Muscle layer of duodenum (tissue), 2 donors: ENCODE measurements around the gene SLC9A8.
A peak's percentile ranks its signal among the peaks of the same experiment; 100 is the strongest.

Source experiments
- H3K27ac ChIP-seq: one replicate; pipeline ENCODE4 v1.7.0; 2013; ENCODE audit warnings: mild to moderate bottlenecking, low read length
- H3K27me3 ChIP-seq: one replicate; pipeline ENCODE4 v1.7.0; 2013; ENCODE audit warnings: low read depth, mild to moderate bottlenecking, control low read depth, low read length
- H3K36me3 ChIP-seq, 2 donors: one replicate each; pipeline ENCODE4 v1.7.0; 2013; ENCODE audit warnings: low read length in 2 of 2, control low read depth in 1 of 2, mild to moderate bottlenecking in 1 of 2; ENCODE audit not compliant: insufficient read depth in 2 of 2, control insufficient read depth in 1 of 2
- H3K4me1 ChIP-seq, 2 donors: one replicate each; pipeline ENCODE4 v1.7.0; 2013; ENCODE audit warnings: low read length in 2 of 2, mild to moderate bottlenecking in 2 of 2, control low read depth in 1 of 2, moderate library complexity in 1 of 2; ENCODE audit not compliant: insufficient read depth in 2 of 2, control insufficient read depth in 1 of 2
- H3K4me3 ChIP-seq, 2 donors: one replicate each; pipeline ENCODE4 v1.7.0; 2013; ENCODE audit warnings: low read length in 2 of 2, low read depth in 1 of 2, mild to moderate bottlenecking in 1 of 2
- H3K9me3 ChIP-seq, 2 donors: one replicate each; pipeline ENCODE4 v1.7.0; 2013; ENCODE audit warnings: low read length in 2 of 2, control low read depth in 1 of 2, mild to moderate bottlenecking in 1 of 2; ENCODE audit not compliant: control insufficient read depth in 1 of 2
- donor health status: healthy.

SLC9A8 gene

DNA sequence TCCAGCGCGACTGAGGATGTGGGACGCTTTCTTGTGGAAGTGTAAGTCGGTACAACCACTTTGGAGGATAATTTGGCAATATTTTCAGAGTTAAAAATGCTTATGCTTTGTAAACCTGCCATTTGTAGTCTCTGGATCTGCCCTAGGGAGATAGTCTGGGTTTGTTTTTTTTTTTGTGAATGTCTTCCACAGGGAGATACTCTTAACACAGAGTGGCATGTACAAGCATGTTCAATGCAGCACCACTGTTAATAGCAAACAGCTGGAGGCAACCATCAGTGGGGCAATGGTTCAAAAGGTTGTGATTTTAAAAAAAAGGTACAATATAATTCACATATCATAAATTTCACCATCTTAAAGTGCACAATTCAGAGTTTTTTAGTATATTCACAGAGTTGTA, 22.4 kb downstream of the SLC9A8 start:
- no peaks in the 10 kb centered on the region for H3K27me3 ChIP-seq
- no peak overlapping the region for H3K4me3 ChIP-seq
- no peak overlapping the region for H3K27ac ChIP-seq
- H3K4me1 ChIP-seq: peaks cover 0 to 5% of the 10 kb centered on the region in 2 donors
- H3K9me3 ChIP-seq: no peaks in the 10 kb centered on the region
- peaks cover 10 to 11% of the 10 kb centered on the region in 2 donors for H3K36me3 ChIP-seq

DNA sequence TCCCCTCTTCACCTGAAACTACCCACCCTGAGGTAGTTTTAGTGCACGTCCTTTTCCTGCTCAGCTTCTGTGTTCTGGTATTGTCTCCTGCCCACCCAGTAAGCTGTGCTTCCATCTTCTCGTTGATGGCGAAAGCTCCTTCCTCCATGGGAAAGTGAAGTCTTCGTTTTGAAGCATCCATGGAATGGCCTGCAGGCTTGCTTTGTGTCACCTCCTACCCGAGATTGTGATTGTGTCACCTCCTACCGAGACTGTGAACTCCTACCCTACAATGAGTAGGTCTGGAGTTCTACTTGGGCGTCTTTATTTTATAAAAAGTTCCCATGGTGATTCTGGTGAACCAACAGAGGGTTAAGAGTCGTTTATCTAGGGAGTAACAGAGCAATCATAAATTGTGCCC, 25.9 kb downstream of the SLC9A8 start:
- Histone ChIP-seq H3K27ac (no peak overlapping the region), H3K4me1 (peaks cover 0 to 5% of the 10 kb centered on the region in 2 donors), H3K9me3 (peaks cover 0 to 4% of the 10 kb centered on the region in 2 donors), H3K36me3 (peaks cover 0 to 16% of the 10 kb centered on the region in 2 donors), H3K27me3 (no peaks in the 10 kb centered on the region), H3K4me3 (no peak overlapping the region)

DNA sequence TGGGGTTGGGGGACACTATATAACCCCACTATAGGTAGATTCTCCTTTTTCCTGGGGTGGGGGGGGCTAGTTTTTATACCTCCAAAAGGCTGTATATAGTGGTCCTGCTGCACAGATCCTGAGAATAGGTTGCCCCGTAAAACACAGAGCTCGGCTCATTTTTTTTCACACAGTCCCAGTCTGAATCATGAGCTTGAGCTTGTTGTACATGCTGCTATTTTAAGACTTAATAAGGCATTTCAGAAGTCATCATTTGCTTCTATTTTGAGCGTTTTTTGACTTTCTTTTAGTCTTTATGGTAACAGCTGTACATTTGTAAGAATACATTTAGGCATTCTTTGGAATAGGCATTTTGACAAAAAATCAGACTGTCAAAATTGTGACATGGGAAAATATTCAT, 30.5 kb downstream of the SLC9A8 start:
- H3K4me3 ChIP-seq: no peak overlapping the region
- H3K27me3 ChIP-seq: no peaks in the 10 kb centered on the region
- peaks cover 0 to 4% of the 10 kb centered on the region in 2 donors for H3K9me3 ChIP-seq
- peaks cover 0 to 10% of the 10 kb centered on the region in 2 donors for H3K4me1 ChIP-seq
- peaks cover 0 to 12% of the 10 kb centered on the region in 2 donors for H3K36me3 ChIP-seq
- no peak overlapping the region for H3K27ac ChIP-seq

DNA sequence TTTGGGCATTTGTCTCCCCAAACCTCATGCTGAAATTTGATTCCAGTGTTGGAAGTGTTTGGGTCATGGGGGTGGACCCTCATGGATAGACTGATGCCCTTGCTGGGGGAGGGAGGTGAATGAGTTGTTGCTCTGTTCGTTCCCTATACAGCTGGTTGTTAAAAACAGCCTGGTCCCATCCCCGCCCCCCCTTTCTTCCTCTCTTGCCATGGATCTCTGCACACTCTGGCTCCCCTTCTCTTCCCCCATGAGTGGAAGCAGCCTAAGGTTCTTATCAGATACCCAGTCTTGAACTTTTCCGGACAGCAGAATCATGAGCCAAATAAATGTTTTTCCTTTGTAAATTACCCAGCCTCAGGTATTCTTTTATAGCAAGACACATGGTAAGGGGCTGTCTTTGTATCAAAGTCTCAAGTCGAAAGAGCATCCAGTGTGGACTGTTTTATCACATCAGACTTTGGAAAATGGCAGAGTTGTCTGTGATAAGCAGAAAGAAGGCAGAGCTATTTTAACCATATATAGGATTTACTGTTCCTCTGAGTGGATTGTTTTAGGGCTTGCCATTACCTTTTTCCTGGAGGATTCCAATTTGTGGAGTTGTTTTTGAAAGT, 31.2 kb downstream of the SLC9A8 start:
- Histone ChIP-seq H3K9me3 (peaks cover 0 to 4% of the 10 kb centered on the region in 2 donors), H3K36me3 (peaks cover 7 to 18% of the 10 kb centered on the region in 2 donors), H3K4me3 (no peak overlapping the region), H3K4me1 (peaks cover 0 to 4% of the 10 kb centered on the region in 2 donors), H3K27ac (no peak overlapping the region), H3K27me3 (no peaks in the 10 kb centered on the region)

DNA sequence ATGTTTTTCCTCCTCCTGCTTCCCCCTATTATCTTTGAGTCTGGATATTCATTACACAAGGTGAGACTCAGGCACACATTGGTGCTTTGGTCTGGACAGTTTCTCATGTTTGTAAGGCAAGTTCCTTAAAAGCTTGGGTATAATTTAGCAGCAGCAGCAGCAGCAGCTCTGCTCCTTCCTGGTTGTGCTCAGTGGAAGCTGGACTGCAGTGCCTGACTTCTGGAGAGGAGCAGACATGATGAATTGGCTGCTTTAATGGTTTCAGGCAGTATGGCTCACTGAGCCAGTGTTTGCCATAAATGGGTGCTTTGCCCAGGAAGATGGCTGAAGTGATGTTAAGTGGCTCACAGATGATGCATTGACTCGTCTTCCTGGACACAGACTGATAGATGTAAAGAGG, 32.4 kb downstream of the SLC9A8 start:
- Histone ChIP-seq H3K36me3 (peaks cover 12 to 18% of the 10 kb centered on the region in 2 donors), H3K27ac (peak overlapping the region; percentile 19), H3K4me1 (peaks cover 0 to 4% of the 10 kb centered on the region in 2 donors), H3K9me3 (peaks cover 0 to 4% of the 10 kb centered on the region in 2 donors), H3K27me3 (no peaks in the 10 kb centered on the region), H3K4me3 (no peak overlapping the region)

DNA sequence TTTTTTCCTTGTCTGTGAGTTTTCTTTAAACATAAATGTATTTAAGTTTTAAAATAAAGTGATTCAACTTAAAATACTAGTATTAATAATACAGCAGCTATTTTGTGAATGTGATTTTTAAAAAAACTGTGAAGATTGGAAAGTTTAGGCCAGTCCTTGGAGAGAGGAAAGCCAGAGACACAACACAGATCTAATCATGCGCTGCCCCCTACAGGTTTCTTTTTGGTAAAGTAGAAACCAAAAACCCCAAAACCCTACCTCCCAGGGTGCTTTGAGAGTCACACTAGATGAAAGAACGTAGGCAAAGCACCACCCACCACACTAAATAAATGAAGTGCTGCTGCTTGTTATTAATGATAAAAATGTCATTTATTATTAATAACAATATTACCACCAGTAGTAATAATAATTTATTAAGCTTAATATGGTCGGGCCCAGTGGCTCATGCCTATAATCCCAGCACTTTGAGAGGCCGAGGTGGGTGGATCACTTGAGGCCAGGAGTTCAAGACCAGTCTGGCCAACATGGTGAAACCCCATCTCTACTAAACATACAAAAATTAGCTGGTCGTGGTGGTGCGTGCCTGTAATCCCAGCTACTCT, 33.7 kb downstream of the SLC9A8 start:
- Histone ChIP-seq H3K27me3 (no peaks in the 10 kb centered on the region), H3K4me3 (no peak overlapping the region), H3K27ac (no peak overlapping the region), H3K9me3 (peaks cover 0 to 4% of the 10 kb centered on the region in 2 donors), H3K4me1 (peaks cover 0 to 11% of the 10 kb centered on the region in 2 donors), H3K36me3 (peaks cover 12 to 17% of the 10 kb centered on the region in 2 donors)

DNA sequence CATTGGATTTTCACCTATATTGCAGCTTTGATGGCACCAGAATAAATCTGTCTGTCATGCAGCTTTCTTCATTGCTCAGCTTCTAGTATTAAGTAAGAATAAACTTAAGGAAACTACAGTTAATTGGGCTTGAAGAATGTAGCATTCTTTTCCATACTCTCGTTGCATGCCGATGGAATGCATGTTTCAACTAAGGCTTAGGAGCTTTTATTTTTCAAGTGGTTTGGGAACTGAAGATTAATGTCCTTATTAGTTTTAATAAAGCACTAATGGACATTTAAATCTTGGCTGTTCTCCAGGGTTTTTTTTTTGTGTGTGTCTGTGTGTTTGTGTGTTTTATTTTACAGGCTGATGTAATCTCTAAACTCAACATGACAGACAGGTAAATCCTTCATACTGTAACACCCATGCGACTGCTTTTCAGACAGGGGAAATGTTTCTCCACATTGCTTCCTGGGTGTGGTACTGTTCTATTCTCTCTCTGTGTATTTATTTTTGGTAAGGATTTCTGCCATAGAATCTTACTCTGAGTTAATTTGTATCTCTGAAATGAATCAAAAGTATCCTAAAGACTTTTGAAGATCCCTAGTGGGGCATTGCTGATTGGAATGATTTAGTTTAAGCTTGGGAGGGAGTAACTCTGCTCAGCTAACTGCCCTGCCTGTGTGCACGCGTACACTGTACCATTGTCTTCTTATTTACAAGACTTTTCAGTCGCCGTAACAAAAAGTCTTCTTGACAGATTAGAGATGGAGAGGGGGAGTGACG, 38.0 kb downstream of the SLC9A8 start:
- Histone ChIP-seq H3K4me1 (peaks cover 0 to 12% of the 10 kb centered on the region in 2 donors), H3K27me3 (no peaks in the 10 kb centered on the region), H3K36me3 (peaks cover 16 to 39% of the 10 kb centered on the region in 2 donors), H3K4me3 (no peak overlapping the region), H3K27ac (no peak overlapping the region), H3K9me3 (no peaks in the 10 kb centered on the region)

DNA sequence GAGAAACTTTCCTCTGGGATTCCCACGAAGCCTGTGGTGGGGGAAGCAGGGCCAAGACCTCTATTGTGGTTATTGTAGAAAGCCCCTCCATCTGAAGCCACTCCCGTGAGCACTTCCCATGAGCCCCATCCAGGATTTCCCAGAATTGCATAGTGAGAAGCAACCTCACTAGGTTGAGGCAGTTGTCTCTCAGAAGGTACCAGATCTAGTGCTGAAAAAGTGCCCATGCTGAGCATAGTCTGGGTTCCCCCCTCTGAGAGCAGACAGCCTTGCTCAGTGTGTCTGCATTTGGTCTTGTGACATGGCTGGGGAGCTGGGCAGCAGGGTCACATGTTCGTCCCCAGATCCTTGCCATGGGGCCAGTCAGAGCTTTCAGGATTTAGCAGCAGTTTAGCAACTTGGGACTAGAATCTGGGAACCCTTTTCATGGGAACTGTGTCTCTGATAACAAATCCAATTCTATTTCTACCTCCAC, 38.6 kb downstream of the SLC9A8 start:
- H3K4me3 ChIP-seq: no peak overlapping the region
- no peak overlapping the region for H3K27ac ChIP-seq
- peaks cover 0 to 12% of the 10 kb centered on the region in 2 donors for H3K4me1 ChIP-seq
- H3K36me3 ChIP-seq: peaks cover 16 to 45% of the 10 kb centered on the region in 2 donors
- no peaks in the 10 kb centered on the region for H3K27me3 ChIP-seq
- no peaks in the 10 kb centered on the region for H3K9me3 ChIP-seq

DNA sequence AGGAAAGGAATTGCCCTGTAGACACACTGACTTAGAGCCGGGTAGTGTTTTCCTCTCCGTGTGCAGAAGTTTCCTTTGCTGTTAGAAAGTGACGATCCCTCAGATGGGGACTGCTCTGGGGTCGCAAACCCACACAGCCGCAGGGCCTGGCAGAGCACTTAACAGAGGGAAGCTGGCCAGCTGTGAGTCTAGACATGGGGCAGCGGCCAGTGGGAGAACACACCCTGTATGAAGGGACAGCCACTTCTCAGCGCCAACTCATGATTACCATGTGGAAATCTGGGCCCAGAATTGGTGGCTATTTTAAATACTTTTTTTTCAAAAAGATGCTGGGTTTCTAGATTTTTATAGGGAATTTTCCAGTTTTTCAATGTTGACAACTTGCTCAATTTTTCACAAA, 39.4 kb downstream of the SLC9A8 start:
- Histone ChIP-seq H3K27ac (no peak overlapping the region), H3K36me3 (peaks cover 16 to 51% of the 10 kb centered on the region in 2 donors), H3K4me1 (peaks cover 0 to 12% of the 10 kb centered on the region in 2 donors), H3K4me3 (no peak overlapping the region), H3K27me3 (no peaks in the 10 kb centered on the region), H3K9me3 (no peaks in the 10 kb centered on the region)

DNA sequence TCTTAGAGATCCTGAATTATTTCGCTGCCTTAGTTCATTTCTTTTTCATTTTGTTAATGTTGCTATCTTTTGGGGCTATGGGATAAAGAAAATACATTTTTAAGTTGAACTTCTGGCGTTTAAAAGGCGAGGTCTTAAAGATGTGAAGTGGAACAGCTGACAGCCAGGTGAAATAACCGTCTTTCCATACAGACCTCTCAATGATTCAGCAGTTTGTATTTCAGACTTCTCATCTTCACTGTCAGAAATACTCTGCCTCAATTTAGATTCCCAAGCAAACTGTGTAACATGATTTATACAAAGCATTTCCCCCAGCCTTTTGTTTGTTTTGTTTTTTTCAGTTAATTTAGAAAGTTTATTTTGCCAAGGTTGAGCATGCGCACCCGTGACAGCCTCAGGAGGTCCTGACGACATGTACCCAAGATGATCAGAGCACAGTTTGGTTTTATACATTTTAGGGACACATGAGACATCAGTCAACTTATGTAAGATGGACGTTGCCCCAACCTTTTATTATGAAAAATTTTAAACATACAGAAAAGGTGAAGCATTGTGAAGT, 40.0 kb downstream of the SLC9A8 start:
- H3K27ac ChIP-seq: no peak overlapping the region
- peaks cover 0 to 12% of the 10 kb centered on the region in 2 donors for H3K4me1 ChIP-seq
- peaks cover 16 to 55% of the 10 kb centered on the region in 2 donors for H3K36me3 ChIP-seq
- H3K27me3 ChIP-seq: no peaks in the 10 kb centered on the region
- no peaks in the 10 kb centered on the region for H3K9me3 ChIP-seq
- H3K4me3 ChIP-seq: no peak overlapping the region

DNA sequence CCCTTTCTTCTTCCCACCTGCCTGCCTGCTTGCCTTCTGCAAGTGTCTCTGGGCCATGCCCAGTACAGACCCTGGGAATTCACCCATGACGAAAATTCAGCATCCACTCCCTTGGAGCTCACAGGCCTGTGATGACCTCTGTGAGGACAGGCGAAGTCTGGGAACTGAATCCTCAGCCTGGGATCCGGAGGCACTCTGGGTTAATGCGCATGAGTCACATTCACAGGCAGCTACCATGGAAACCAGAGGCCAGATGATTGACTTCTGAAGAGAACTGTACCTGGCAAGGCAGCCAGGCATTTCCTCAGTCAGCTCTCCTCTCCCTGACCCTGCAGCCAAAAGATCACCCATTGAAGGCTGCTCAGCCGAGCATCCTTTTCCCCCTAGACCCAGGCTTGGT, 41.0 kb downstream of the SLC9A8 start:
- peaks cover 0 to 12% of the 10 kb centered on the region in 2 donors for H3K4me1 ChIP-seq
- no peaks in the 10 kb centered on the region for H3K9me3 ChIP-seq
- peaks cover 10 to 55% of the 10 kb centered on the region in 2 donors for H3K36me3 ChIP-seq
- no peak overlapping the region for H3K27ac ChIP-seq
- H3K4me3 ChIP-seq: no peak overlapping the region
- H3K27me3 ChIP-seq: no peaks in the 10 kb centered on the region
